SU-DHL-6 (cell line): ENCODE results near the gene PIK3C2G.

Experiments used
- H2AFZ ChIP-seq: fragments of 200-600 bp; sonication (generic); 2 replicates; pipeline ENCODE4 v1.6.1; 2014; ENCODE audit warnings: low read depth, mild to moderate bottlenecking, moderate library complexity, mixed read lengths, antibody characterized with exemption, low read length; ENCODE audit not compliant: severe bottlenecking
- H3F3A ChIP-seq: fragments of 200-600 bp; shearing (Covaris generic); 2 replicates; pipeline ENCODE4 v1.6.0; 2016; ENCODE audit warnings: antibody characterized with exemption, mild to moderate bottlenecking; ENCODE audit not compliant: insufficient read depth
- H3K27ac ChIP-seq: fragments of 200-600 bp; sonication (generic); 2 replicates; pipeline ENCODE4 v1.5.1; 2016; ENCODE audit warnings: low read depth, mild to moderate bottlenecking, low read length, moderate library complexity, mixed read lengths
- H3K27me3 ChIP-seq: fragments of 200-600 bp; sonication (generic), shearing (Covaris generic); 2 replicates; pipeline ENCODE4 v1.6.0; 2014; ENCODE audit warnings: mild to moderate bottlenecking, low read length
- H3K36me3 ChIP-seq: fragments of 200-600 bp; sonication (generic); 2 replicates; pipeline ENCODE4 v1.6.1; 2014; ENCODE audit warnings: mild to moderate bottlenecking, low read length, mixed read lengths
- H3K4me2 ChIP-seq: fragments of 300-600, 200-600 bp; shearing (Covaris generic), sonication (generic); 2 replicates; pipeline ENCODE4 v1.6.0; 2014; ENCODE audit warnings: low read length, low read depth, mild to moderate bottlenecking; ENCODE audit not compliant: poor library complexity, severe bottlenecking
- H3K4me3 ChIP-seq: fragments of 200-600 bp; sonication (generic); 2 replicates; pipeline ENCODE4 v1.5.1; 2014; ENCODE audit warnings: antibody characterized with exemption, low read length, mild to moderate bottlenecking, mixed read lengths; ENCODE audit not compliant: insufficient read depth, poor library complexity, severe bottlenecking
- H3K79me2 ChIP-seq: fragments of 200-600 bp; sonication (generic); 2 replicates; pipeline ENCODE4 v1.6.1; 2014; ENCODE audit warnings: mild to moderate bottlenecking, low read length, moderate library complexity; ENCODE audit not compliant: insufficient read depth
- H3K9ac ChIP-seq: fragments of 200-600 bp; sonication (generic); 2 replicates; pipeline ENCODE4 v1.7.0; 2014; ENCODE audit warnings: mild to moderate bottlenecking, low read length
- H3K9me2 ChIP-seq: fragments of 200-600 bp; sonication (generic); replicated peaks from 2 replicates; pipeline ENCODE4 v1.6.1; 2014; ENCODE audit warnings: low read length; ENCODE audit not compliant: insufficient read depth
- H3K9me3 ChIP-seq: fragments of 200-600 bp; sonication (generic); 2 replicates; pipeline ENCODE4 v1.6.1; 2014; ENCODE audit warnings: low read length, mixed read lengths; ENCODE audit not compliant: insufficient read depth
- H4K20me1 ChIP-seq: fragments of 200-600 bp; sonication (generic); 2 replicates; pipeline ENCODE4 v1.6.1; 2014; ENCODE audit warnings: low read depth, mild to moderate bottlenecking, antibody characterized with exemption, low read length, moderate library complexity, mixed read lengths
- CTCF ChIP-seq: fragments of 200-600 bp; sonication (generic); IDR thresholded peaks from one replicate; pipeline ENCODE4 v1.5.1; 2017; ENCODE audit warnings: antibody characterized with exemption, mild to moderate bottlenecking, low read length, moderate library complexity; ENCODE audit not compliant: insufficient read depth, poor library complexity, severe bottlenecking
- EZH2phosphoT487 ChIP-seq: fragments of 200-600 bp; sonication (generic), shearing (Covaris generic); conservative IDR thresholded peaks from 2 replicates; pipeline ENCODE4 v1.6.1; 2018; ENCODE audit warnings: mild to moderate bottlenecking, antibody characterized with exemption, low read length, moderate library complexity, mixed read lengths

The PIK3C2G gene

DNA sequence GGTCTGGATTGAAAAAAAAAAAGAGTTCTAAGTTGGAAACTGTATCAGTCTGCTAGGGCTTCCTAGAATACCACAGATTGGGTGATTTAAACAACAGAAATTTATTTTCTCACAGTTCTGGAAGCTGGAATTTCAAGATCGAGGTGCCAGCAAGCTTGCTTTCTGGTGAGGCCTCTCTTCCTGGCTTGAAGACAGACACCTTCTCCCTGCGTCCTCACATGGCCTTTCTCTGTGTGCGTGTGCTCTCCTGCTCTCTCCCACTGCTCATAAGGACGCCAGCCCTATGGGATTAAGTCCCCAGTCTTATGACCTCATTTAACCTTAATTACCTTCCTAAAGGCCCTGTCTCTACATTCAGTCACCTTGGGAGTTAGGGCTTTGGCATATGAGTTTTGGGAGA, 215.5 kb downstream of the PIK3C2G start:
- H3K4me3 ChIP-seq: no peak overlapping the region
- no peaks in the 10 kb centered on the region for H3K9me3 ChIP-seq
- H3K27me3 ChIP-seq: no peaks in the 10 kb centered on the region
- no peak overlapping the region for H3K9ac ChIP-seq
- H3K9me2 ChIP-seq: no peaks in the 10 kb centered on the region
- H3K36me3 ChIP-seq: no peaks in the 10 kb centered on the region
- H3K27ac ChIP-seq: no peak overlapping the region
- H2AFZ ChIP-seq: no peak overlapping the region
- no peak overlapping the region for H3K4me2 ChIP-seq
- H3F3A ChIP-seq: no peaks in the 10 kb centered on the region
- H3K79me2 ChIP-seq: no peaks in the 10 kb centered on the region
- TF ChIP-seq EZH2phosphoT487 (no peak), CTCF (no peak)
- no peaks in the 10 kb centered on the region for H4K20me1 ChIP-seq

- H3K36me3 ChIP-seq: no peaks in the 10 kb centered on the region
- H3K9ac ChIP-seq: no peak overlapping the region
- no peak overlapping the region for H3K4me2 ChIP-seq
- TF ChIP-seq EZH2phosphoT487: no peak
- no peak for TF ChIP-seq CTCF
- H3K79me2 ChIP-seq: no peaks in the 10 kb centered on the region
- no peak overlapping the region for H2AFZ ChIP-seq
- no peak overlapping the region for H3K4me3 ChIP-seq
- no peaks in the 10 kb centered on the region for H3K9me3 ChIP-seq
- no peaks in the 10 kb centered on the region for H3F3A ChIP-seq
- no peak overlapping the region for H3K27ac ChIP-seq
- no peaks in the 10 kb centered on the region for H3K9me2 ChIP-seq
- H4K20me1 ChIP-seq: no peaks in the 10 kb centered on the region
- no peaks in the 10 kb centered on the region for H3K27me3 ChIP-seq
These were observed 217.9 kb downstream of the PIK3C2G start for GRCh38 chr12:18479256-18479655.

DNA sequence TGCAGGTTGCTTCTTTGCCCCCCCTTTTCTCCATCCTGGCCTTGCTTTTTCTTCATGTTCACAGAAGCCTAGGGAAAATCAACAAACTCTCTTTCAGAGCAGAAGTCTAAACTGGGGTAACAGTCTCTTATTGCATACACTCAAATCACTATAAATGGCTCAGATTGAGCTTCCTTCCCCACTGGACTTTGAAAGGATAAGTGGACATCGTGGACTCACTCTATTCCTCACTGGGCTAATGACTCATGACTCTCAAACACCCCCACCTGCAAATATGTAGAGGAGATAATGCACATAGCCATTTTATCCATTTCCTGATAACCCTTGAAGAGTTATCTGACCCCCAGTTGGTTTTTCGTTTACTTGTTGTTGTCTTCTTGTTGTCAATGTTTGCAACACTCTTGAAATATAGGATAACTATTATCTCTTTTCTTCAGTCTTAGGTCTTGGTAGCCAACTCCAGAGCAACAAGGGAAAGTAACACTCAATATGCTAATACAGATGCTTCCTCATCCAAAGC, 221.3 kb downstream of the PIK3C2G start:
- TF ChIP-seq EZH2phosphoT487: no peak
- no peak for TF ChIP-seq CTCF

More for the DNA sequence above, 221.3 kb downstream of the PIK3C2G start:
- Histone ChIP-seq H3K27ac (no peak overlapping the region), H3K79me2 (no peaks in the 10 kb centered on the region), H3K4me2 (no peak overlapping the region), H2AFZ (no peak overlapping the region), H3F3A (no peaks in the 10 kb centered on the region), H3K27me3 (no peaks in the 10 kb centered on the region), H3K9me2 (no peaks in the 10 kb centered on the region), H3K9ac (no peak overlapping the region), H3K36me3 (no peaks in the 10 kb centered on the region), H4K20me1 (no peaks in the 10 kb centered on the region), H3K4me3 (no peak overlapping the region), H3K9me3 (no peaks in the 10 kb centered on the region)
